Karpas-422 (cell line): ENCODE measurements around the gene AKAP14. TPM values are rescaled to one million over a fixed set of nuclear protein-coding genes. Genes with fewer than 3 reads are reported as not detected.

Experiments
- total RNA-seq: library from RNA; depleted of rRNA; stranded (reverse); fragments of >200 nt; shearing (Covaris generic); gene quantifications from 2 replicates; pipeline ENCODE4 v1.2.3, GENCODE V29; 2014; ENCODE audit warnings: low replicate concordance; rRNA removed

AKAP14 gene
- total RNA-seq, 1 experiment from 2014 or later = not detected

Other genes starting within 250 kb of the AKAP14 start
- gene SEPTIN6, start 202.7 kb upstream of the AKAP14 start, total RNA-seq = 20.2 and 23.2 TPM in 2 replicates
- not detected in 2 replicates for gene SOWAHD, start 137.3 kb upstream of the AKAP14 start, total RNA-seq
- 1,763 and 3,006 TPM in 2 replicates for gene RPL39, start 104.3 kb upstream of the AKAP14 start, total RNA-seq
- 7.8 and 8.9 TPM in 2 replicates for gene UPF3B, start 42.9 kb upstream of the AKAP14 start, total RNA-seq
- gene RNF113A, start 24.2 kb upstream of the AKAP14 start, total RNA-seq = 28.6 and 41.1 TPM in 2 replicates
- 147 and 150 TPM in 2 replicates for gene NDUFA1, start 24.1 kb upstream of the AKAP14 start, total RNA-seq
- 4.2 and 6.5 TPM in 2 replicates for gene NKAP, start 47.9 kb downstream of the AKAP14 start, total RNA-seq
- not detected in 2 replicates for gene RHOXF2B, start 181.8 kb downstream of the AKAP14 start, total RNA-seq
- not detected in 2 replicates for gene RHOXF1, start 220.0 kb downstream of the AKAP14 start, total RNA-seq